HEK293 (cell line): Measurements from ENCODE around the gene SLC5A10.

ENCODE experiments used
- CTCF ChIP-seq: fragments of 450-650 bp; formaldehyde crosslinking; IDR thresholded peaks from 2 replicates; pipeline ENCODE4 v1.5.1; 2016; ENCODE audit warnings: missing biosample characterization, missing genetic modification characterization
- INSM2 ChIP-seq: fragments of 450-650 bp; formaldehyde crosslinking; IDR thresholded peaks from 2 replicates; pipeline ENCODE4 v1.5.1; 2016; ENCODE audit warnings: missing biosample characterization, missing genetic modification characterization
- KLF7 ChIP-seq: fragments of 450-650 bp; formaldehyde crosslinking; IDR thresholded peaks from 2 replicates; pipeline ENCODE4 v1.5.1; 2016; ENCODE audit warnings: missing biosample characterization, missing genetic modification characterization, borderline replicate concordance
- ZBTB21 ChIP-seq: fragments of 450-650 bp; formaldehyde crosslinking; IDR thresholded peaks from 2 replicates; pipeline ENCODE4 v1.5.1; 2017; ENCODE audit warnings: missing biosample characterization, missing genetic modification characterization
- ZNF292 ChIP-seq: fragments of 450-650 bp; formaldehyde crosslinking; IDR thresholded peaks from 2 replicates; pipeline ENCODE4 v1.5.1; 2016; ENCODE audit warnings: low read depth, missing biosample characterization, missing genetic modification characterization, borderline replicate concordance

- no peak for TF ChIP-seq ZBTB21
- no peak for TF ChIP-seq CTCF (tag by site-specific recombination)
- TF ChIP-seq ZNF292: no peak
- no peak for TF ChIP-seq INSM2 (tag by site-specific recombination)
- TF ChIP-seq KLF7: no peak
Observed at GRCh38 chr17:19005137-19005773, 53.3 kb downstream of the SLC5A10 start.
